HK-2 (cell line): ENCODE results near the gene SMARCA2.

Experiments used
- DNase-seq: peaks from one replicate; pipeline ENCODE4 v3.0.0-alpha.2; 2018; ENCODE audit not compliant: unreplicated experiment

The SMARCA2 gene

DNA sequence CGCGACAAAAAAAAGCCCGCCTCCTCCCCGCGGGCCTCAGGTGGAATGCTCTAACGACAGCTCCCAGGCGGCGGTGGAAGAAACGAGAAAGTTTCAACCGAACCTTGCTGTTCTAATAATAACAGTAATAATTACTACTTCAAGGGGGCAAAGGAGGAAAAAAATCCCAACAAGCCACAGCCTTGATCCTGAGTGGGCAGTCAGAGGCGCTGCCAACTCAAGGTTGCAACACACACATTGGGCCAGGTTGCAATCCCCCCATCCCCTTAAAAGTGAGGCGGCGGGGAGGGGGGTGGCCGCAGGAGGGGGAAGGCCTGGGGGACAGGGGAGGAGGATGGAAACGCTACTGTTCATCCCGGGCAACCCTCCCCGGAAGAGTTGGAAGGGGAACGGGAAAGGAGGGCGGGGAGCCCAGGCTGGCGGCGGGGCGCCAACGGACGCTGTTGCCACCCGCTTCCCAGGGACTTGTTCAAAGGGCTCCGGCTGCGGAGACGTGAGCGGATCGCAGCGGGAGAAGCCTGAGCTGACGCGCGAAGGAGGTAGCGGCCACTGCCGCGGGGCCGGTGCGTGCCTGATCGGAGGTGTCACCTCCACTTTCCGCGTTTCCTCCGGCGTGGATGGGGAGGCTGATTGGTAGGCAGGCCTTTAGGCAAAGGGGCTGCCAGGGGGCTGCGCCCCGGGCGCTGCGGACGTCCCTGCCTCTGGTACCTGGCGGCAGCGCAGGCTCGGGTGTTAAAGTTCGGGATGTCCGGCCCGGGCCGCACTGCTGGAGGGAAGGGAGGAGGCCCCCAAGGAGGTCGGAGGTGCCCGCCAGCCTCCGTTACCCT, 647 bp downstream of the SMARCA2 start:
- peak; percentile 42 for DNase-seq

GRCh38 chr9:2016408-2017330, 1.5 kb downstream of the SMARCA2 start:
- peak; percentile 67 for DNase-seq

DNA sequence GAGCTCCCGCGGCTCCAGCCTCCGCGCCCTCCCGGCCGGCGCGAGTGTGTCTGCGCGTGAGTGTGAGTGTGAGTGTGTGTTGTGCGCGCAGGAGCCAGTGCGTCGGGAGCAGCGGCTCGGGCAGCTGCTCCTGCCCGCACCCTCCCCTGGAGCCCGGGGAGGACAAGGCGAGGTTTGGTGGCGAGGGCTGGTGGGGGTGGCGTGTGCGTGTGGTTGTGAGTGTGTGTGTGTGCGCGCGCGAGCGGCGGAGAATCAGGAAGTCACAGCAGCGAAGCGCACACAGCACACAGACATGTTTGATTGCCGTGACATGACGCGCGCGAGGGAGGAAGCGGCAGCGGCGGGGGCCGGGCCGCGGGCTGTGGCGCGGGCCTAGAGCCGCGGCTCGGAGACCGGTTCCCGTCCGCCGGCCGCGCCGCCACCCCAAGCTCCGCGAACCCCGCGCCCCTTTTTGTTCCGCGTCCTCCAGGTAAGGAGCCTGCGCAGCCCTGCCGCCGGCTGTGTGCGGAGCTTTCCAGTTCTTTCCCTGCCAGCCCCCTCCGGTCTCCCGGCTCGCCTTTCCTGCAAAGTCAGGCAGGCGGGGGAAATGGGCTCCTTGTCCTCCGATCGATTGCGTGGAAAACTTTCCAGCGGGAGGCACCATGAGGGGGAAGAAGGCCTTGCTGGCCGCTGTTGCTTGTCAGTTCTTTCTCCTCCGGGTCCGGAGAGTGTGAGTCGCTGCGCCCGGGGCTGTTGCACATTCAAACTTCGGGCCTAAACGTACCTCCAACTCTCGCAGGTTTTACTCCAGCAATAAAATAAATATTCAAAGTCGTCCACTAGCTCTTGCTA, 2.4 kb downstream of the SMARCA2 start:
- DNase-seq, result peak; percentile 61

DNA sequence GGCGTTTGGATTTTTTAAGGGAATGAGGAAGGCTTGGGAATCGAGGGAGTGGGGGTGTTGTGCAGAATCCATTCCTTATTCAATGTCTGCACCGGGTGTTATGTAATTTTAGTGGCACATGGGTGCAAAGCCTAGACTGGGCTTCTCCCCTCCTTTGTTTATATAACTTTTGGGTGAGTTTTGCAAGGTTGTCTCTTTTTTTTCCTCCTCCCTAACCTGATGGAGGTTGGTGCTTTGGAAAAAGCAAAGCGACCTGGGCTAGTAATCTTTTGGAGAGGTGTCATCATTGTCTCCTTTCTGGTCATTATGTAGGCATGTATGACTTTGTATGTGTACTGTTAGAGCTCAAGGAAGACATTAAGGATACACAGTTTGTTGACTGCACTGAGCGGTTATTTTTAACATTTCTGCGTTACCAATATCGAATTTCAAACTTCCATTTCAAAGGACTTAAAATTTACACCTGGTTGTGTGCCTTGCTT, 3.1 kb downstream of the SMARCA2 start:
- no peak for DNase-seq

DNA sequence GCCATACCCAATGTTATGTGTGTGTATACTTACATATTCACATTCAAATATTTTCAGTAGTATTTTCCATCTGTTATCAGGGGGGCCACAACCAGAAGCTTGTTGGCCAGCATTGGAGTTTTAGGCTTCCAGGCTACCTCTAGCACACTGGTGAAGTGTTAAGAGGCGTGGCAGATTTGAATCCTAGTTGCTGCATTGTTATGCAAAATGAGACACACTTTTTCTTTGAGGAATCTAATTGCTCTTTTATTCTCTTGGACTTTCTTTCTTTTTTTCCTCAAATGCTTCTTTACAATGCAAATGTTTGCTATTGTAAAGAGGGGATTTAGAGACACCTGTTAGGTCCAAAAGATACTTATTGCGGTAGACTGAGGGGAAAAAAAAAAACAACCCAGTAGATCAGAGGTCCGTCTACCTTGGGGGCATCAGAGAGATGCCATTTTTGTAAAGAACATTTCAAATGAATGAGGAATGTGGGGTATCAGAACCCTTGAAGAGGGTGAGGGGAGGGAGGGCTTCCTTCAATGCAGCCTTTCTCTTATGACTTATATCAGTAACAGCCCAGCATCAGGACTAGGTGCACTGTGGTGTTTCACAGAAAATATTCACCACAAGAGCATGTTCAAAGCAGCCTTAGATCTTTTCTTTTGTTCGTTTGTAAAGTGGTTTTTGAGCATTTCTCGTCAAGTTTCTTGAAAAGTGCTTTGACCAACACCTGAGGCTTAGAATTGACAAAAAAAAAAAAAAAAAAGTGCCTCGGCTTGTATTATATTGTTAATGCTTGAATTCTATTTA, 3.8 kb downstream of the SMARCA2 start:
- no peak for DNase-seq

- no peak for DNase-seq
Observed at GRCh38 chr9:2019723-2020122, 4.6 kb downstream of the SMARCA2 start.

- no peak for DNase-seq
Observed at GRCh38 chr9:2021731-2022130, 6.6 kb downstream of the SMARCA2 start.

DNA sequence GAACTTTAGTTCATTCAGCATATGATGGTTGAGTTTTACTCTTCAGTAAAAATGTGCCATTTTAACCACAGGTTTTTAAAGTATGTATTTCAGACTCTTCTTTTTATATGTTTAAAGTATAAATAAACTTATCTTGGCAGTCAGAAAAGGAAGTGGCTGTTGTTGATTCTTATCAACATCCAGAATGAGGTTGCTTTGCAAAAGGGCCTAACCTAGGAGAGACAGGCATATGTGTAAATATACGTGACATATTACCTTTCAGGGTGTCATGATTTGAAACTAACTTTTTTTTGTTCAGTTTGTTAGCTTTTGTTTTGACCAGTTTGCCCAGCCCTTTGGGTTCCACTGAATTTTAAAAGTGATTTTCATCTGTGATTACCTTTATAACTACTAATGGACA, 7.4 kb downstream of the SMARCA2 start:
- no peak for DNase-seq

- no peak for DNase-seq
Observed at GRCh38 chr9:2023042-2023441, 7.9 kb downstream of the SMARCA2 start.

- DNase-seq, result no peak
Observed at GRCh38 chr9:2023532-2023931, 8.4 kb downstream of the SMARCA2 start.

DNA sequence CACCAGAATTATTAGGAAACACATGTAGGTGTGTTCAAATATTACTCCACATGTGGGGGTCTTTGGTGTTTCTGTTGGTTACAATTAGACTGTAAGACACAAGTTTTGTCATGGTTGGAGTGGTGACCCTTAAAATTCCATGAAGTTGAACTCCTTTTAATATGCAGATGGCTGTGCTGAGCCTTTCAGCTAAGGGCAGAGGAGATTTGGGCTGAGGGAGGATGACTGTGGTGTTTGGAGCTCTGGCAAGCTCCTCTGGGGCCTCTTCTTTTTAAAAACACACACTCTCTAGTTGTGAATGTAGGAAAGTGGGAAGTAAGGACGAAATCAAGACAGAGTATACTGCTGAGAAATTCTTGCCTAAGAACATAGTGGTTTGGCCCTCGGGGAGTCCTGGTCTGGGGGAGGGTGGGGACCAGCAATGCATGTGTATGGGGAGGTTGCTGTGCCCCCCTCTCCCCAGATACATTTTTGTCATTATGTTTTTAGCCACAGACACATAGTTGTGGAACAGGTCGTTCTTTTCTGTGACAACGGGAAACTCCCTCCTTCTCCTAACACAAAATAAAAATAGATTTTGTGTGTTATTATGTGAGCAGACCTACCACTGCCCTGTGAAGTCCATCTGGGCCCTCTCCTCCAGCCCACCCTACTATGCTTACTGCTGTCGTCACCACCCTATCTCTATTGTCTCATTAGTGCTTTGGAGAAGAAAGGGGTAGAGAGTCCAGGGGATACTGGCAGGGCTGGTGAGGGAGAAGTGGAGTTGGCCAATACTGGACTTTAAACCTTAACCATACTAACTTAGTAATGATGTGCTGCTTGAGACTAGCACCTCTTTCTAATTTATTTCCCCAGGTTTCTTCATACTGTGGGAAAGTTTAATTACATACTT, 10.0 kb downstream of the SMARCA2 start:
- no peak for DNase-seq

DNA sequence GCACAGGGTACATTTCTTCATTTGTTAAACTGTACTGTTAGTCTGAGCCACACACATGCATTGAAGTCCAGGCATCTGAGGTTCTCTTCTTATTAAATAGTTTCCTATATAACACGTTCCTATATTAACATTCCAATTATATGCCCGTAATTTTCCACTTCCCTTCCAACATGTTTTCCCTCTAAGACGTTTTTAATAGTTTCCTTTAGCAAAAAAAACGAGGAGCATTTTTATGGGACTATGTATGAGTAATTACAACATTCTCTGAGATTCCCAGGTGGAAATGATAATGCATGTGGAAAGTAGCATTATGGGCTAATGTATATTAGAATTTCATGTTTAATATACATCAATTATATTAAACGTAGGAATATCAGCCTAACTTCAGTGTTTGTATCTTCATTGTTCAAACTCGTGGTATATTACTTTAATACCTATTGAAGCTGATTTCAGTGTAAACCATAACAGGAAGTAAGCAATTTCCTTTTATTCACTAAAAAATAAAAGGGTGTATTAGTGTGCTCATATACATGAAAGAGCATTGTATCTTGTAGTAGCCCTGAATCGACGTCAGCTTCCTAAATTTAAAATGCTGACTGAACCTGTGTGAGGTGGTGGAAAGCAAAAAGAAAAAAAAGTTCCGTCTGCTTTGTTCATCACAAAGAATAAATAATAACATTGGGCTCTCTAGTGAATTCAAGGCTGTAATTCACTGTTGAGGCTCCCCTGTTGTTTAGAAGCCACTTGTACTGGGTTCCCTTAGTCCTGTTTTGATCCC, 11.3 kb downstream of the SMARCA2 start:
- DNase-seq, result no peak

- no peak for DNase-seq
Observed at GRCh38 chr9:2027543-2028160, 12.5 kb downstream of the SMARCA2 start.

DNA sequence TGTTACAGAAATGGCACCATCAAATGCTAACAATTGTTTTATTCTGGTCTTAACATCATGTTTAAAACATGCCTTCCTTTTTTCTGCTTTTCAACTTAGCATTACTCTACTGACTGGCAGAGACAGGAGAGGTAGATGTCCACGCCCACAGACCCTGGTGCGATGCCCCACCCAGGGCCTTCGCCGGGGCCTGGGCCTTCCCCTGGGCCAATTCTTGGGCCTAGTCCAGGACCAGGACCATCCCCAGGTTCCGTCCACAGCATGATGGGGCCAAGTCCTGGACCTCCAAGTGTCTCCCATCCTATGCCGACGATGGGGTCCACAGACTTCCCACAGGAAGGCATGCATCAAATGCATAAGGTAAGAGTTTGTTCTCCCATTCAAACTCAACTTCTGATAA, 13.7 kb downstream of the SMARCA2 start:
- no peak for DNase-seq

- no peak for DNase-seq
Observed at GRCh38 chr9:2029666-2030170, 14.6 kb downstream of the SMARCA2 start.

GRCh38 chr9:2032234-2032633, 17.1 kb downstream of the SMARCA2 start:
- no peak for DNase-seq

DNA sequence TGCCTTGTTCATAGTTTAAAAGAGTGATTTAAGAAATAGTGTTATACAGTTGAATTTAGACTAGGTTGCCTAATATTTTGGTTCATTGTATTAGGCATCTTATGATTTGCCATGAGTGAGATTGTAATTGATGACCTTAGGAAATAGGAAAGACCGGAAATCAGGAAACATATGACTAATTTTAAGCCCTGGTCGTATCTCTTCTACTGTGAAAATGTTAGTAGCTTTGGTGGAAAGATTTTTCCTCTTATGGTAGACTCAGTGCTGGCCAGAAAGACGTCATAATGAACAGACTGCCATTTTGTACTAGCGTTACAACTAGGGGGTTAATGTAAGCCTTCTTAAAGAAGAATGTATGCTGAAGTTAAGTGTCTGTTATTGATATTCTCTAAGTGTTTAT, 21.7 kb downstream of the SMARCA2 start:
- no peak for DNase-seq
